AG09309 (cell line): ENCODE measurements around the gene NUP210.
A peak's percentile ranks its signal among the peaks of the same experiment; 100 is the strongest.
"Not testable (repeated sequence)": the region's sequence is repeated elsewhere in the genome, so short reads cannot be mapped to it uniquely, and the experiment has no call there.

ENCODE experiments used
- DNase-seq: peaks from one replicate; pipeline ENCODE4 v3.0.0-alpha.2; 2010; ENCODE audit warnings: low read depth
- H3K4me3 ChIP-seq: 2 replicates; pipeline ENCODE4 v1.5.1; 2011; ENCODE audit warnings: mild to moderate bottlenecking, low read depth, low read length, moderate library complexity; ENCODE audit not compliant: control insufficient read depth
- TF ChIP-seq, protein P1 (sequence below): IDR thresholded peaks from 2 replicates; pipeline ENCODE4 v1.5.1; 2011; ENCODE audit warnings: mild to moderate bottlenecking, low read depth, low read length, inconsistent platforms; ENCODE audit not compliant: insufficient read depth, control insufficient read depth; ENCODE audit errors: missing control alignments

NUP210 gene

DNA sequence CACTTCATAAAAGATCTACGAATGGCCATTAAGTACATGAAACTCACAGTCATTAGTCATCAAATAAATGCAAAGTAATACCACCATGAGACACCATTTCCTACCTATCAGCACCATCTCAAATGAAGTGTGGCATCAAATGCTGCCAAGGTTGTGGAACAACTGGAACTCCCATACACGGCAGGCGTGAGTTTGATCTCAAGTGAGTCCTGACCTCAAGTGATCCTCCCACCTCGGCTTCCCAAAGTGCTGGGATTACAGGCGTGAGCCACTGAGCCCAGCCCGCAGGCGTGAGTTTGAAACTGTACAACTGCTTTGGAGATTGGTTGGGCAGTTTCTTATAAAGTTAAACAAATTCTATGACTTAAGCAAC lies 31.2 kb upstream of the NUP210 start:
- TF ChIP-seq, protein P1, sequence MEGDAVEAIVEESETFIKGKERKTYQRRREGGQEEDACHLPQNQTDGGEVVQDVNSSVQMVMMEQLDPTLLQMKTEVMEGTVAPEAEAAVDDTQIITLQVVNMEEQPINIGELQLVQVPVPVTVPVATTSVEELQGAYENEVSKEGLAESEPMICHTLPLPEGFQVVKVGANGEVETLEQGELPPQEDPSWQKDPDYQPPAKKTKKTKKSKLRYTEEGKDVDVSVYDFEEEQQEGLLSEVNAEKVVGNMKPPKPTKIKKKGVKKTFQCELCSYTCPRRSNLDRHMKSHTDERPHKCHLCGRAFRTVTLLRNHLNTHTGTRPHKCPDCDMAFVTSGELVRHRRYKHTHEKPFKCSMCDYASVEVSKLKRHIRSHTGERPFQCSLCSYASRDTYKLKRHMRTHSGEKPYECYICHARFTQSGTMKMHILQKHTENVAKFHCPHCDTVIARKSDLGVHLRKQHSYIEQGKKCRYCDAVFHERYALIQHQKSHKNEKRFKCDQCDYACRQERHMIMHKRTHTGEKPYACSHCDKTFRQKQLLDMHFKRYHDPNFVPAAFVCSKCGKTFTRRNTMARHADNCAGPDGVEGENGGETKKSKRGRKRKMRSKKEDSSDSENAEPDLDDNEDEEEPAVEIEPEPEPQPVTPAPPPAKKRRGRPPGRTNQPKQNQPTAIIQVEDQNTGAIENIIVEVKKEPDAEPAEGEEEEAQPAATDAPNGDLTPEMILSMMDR: no peak
- DNase-seq: no peak
- H3K4me3 ChIP-seq: peak overlapping the region; percentile 55

DNA sequence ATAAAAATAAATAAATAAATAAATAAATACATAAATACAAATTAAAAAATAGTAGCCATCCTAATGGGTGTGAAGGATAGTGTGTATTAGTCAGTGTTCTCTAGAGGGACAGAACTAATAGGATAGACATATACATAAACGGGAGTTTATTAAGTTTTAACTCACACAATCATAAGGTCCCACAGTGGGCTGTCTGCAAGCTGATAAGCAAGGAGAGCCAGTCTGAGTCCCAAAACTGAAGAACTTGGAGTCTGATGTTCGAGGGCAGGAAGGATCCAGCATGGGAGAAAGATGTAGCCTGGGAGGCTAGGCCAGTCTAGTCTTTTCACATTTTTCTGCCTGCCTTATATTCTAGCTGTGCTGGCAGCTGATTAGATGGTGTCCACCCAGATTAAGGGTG lies 22.8 kb upstream of the NUP210 start:
- H3K4me3 ChIP-seq, DNase-seq: not testable (repeated sequence)

GRCh38 chr3:13440204-13440817 lies 20.2 kb upstream of the NUP210 start:
- TF ChIP-seq, protein P1: no peak
- no peak for DNase-seq
- H3K4me3 ChIP-seq: no peak overlapping the region

DNA sequence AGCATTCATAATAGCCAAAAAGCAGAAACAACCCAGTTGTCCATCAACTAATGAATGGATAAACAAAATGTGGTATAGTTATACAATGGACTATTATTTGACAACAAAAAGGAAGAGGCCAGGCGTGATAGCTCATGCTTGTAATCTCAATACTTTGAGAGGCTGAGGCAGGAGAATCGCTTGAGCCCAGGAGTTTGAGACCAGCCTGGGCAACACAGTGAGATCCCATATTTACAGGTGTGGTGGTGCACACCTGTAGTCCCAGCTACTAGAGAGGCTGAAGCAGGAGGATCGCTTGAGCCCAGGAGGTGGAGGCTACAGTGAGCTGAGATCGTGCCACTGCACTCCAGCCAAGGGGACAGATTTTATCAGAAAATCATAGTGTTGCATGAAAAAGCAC lies 16.1 kb upstream of the NUP210 start:
- not testable (repeated sequence) for H3K4me3 ChIP-seq, DNase-seq

DNA sequence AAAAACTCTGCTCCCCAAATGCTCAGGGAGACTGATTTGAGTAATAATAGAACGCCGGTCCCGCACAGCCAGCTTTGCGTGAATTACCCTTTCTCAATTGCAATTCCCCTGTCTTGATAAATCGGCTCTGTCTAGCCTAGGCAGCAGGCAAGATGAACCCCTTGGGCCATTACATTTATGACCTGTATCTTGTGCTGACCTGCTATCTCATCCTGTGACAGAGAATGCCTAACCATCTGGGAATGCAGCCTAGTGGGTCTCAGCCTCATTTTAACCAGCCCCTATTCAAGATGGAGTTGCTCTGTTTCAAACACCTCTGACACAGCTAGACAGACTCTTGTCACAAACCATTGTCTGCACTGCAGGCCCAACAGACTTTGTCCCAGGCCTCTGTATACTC lies 13.8 kb upstream of the NUP210 start:
- no peak for DNase-seq
- H3K4me3 ChIP-seq: no peak overlapping the region
- TF ChIP-seq, protein P1: no peak

DNA sequence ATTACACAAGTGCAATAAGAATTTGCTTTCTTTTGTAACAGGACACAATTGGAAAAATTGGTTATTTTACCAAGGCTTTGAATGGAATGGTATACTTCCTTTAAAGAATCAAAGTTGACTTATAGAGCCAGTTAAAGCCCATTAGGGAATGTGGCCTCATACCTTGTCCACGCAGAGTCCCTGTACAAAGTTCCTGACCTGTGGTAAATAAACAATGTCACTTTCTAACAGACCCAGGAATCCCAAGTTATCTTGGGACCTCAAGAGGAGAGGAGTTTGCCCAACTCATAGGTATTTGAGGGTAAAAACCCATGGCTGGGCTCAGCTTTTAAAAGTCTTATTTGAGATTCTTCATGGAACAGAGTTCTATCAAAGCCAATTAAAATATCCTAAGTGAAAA lies 12.0 kb upstream of the NUP210 start:
- TF ChIP-seq, protein P1: no peak
- no peak overlapping the region for H3K4me3 ChIP-seq
- no peak for DNase-seq

DNA sequence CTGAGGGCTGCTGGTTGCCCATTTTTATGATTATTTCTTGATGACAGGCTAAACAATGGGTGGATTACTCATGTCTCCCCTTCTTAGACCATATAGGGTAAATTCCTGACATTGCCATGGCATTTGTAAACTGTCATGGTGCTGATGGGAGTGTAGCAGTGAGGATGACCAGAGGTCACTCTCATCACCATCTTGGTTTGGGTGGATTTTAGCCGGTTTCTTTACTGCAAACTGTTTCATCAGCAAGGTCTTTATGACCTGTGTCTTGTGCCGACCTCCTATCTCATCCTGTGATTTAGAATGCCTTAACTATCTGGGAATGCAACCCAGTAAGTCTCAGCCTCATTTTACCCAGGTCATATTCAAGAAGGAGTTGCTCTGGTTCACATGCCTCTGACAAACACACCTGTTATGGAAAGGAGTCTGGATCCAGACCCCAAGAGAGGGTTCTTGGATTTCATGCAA lies 10.3 kb upstream of the NUP210 start:
- not testable (repeated sequence) for DNase-seq, H3K4me3 ChIP-seq

DNA sequence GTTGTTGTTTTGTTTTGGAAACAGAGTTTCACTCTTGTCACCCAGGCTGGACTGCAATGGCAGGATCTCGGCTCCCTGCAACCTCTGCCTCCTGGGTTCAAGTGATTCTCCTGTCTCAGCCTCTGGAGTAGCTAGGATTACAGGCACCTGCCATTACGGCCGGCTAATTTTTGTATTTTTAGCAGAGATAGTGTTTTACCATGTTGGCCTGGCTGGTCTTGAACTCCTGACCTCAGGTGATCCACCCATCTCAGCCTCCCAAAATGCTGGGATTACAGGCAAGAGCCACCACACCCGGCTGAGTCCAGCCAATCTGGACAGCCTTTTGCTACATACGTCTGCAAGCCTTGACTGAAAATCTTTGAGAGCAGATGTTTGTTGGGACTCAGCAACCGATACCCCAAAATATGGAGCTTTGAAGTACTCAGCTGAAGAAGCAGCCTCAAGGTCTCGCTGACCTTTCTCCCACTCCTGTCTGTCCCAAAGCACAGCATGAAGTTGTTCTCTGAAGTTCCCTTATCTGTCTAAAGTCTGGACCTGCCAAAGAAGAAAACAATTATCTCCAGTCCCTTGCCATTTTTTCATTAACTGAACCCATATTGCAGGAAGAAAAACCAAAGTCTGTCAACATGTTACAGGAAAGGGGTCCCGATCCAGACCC lies 9.6 kb upstream of the NUP210 start:
- TF ChIP-seq, protein P1: no peak

GRCh38 chr3:13428678-13429077 lies 8.6 kb upstream of the NUP210 start:
- DNase-seq, H3K4me3 ChIP-seq: not testable (repeated sequence)

More for the DNA sequence above, 9.6 kb upstream of the NUP210 start:
- no peak overlapping the region for H3K4me3 ChIP-seq
- no peak for DNase-seq
